Gastroesophageal sphincter (tissue), 4 donors: ENCODE results near the gene MAN2A1. TPM values are rescaled to one million over a fixed set of nuclear protein-coding genes. Genes with fewer than 3 reads are reported as not detected.

ENCODE experiments used
- ATAC-seq: fragments of 150-250 bp; one replicate; pipeline ENCODE4 v1.9.1; 2016; ENCODE audit warnings: mild to moderate bottlenecking, moderate library complexity
- H3K27ac ChIP-seq, 4 donors: fragments of 200-600 bp; sonication (generic) in 3 of 4; 1 replicate in 3 of 4; 2 replicates in 1 of 4; pipeline ENCODE4 v1.5.1; 2016 to 2019
- H3K27me3 ChIP-seq: fragments of 200-600 bp; sonication (generic); one replicate; pipeline ENCODE4 v1.5.1; 2019
- H3K36me3 ChIP-seq, 2 donors: fragments of 200-600 bp; sonication (generic); one replicate each; pipeline ENCODE4 v1.5.1; 2019; ENCODE audit warnings: control low read depth in 1 of 2
- H3K4me1 ChIP-seq, 3 donors: fragments of 200-600 bp; sonication (generic); 1 replicate in 2 of 3; 2 replicates in 1 of 3; pipeline ENCODE4 v1.5.1; 2016 to 2019; ENCODE audit warnings: control low read depth in 2 of 3
- H3K4me3 ChIP-seq, 2 donors: fragments of 200-600 bp; sonication (generic); one replicate each; pipeline ENCODE4 v1.5.1; 2019; ENCODE audit warnings: mild to moderate bottlenecking in 1 of 2, moderate library complexity in 1 of 2
- H3K9me3 ChIP-seq, 3 donors: fragments of 200-600 bp; sonication (generic); one replicate each; pipeline ENCODE4 v1.5.1; 2017 to 2019; ENCODE audit warnings: control low read depth in 2 of 3
- EP300 ChIP-seq: sonication (generic); formaldehyde crosslinking; IDR thresholded peaks from one replicate; pipeline ENCODE4 v1.6.1; 2017; ENCODE audit warnings: antibody characterized with exemption, mild to moderate bottlenecking
- POLR2A ChIP-seq, 2 donors: fragments of 450-650 bp; IDR thresholded peaks; one replicate each; pipeline ENCODE4 v1.6.1; 2017; ENCODE audit warnings: antibody characterized with exemption in 2 of 2, mild to moderate bottlenecking in 2 of 2, moderate library complexity in 1 of 2
- POLR2AphosphoS5 ChIP-seq: sonication (generic); formaldehyde crosslinking; IDR thresholded peaks from one replicate; pipeline ENCODE4 v1.6.1; 2017; ENCODE audit warnings: antibody characterized with exemption
- WGBS, 2 donors: methylation state at CpG; one replicate each; pipeline ENCODE4 v1.1.5; 2018; ENCODE audit warnings: low coverage in 1 of 2; 5-methylcytosine and 5-hydroxymethylcytosine counted together
- total RNA-seq, 4 donors: library from RNA; depleted of rRNA; stranded (reverse); fragments of >200 nt; gene quantifications; one replicate each; pipeline ENCODE4 v1.1.0, GENCODE V29; 2016
- TF ChIP-seq, protein P1 (sequence below), 4 experiments: fragments of 200-600 bp in 2 of 4; fragments of 450-650 bp in 2 of 4; sonication (generic) in 1 of 4; IDR thresholded peaks; one replicate each; pipeline ENCODE4 v1.5.1; 2017 to 2019; ENCODE audit warnings: antibody characterized with exemption in 4 of 4, mild to moderate bottlenecking in 2 of 4, moderate library complexity in 2 of 4

The MAN2A1 gene
- total RNA-seq, 4 donors from 2014 or later, result 19.6 to 55.6 (median 34.1) TPM

DNA sequence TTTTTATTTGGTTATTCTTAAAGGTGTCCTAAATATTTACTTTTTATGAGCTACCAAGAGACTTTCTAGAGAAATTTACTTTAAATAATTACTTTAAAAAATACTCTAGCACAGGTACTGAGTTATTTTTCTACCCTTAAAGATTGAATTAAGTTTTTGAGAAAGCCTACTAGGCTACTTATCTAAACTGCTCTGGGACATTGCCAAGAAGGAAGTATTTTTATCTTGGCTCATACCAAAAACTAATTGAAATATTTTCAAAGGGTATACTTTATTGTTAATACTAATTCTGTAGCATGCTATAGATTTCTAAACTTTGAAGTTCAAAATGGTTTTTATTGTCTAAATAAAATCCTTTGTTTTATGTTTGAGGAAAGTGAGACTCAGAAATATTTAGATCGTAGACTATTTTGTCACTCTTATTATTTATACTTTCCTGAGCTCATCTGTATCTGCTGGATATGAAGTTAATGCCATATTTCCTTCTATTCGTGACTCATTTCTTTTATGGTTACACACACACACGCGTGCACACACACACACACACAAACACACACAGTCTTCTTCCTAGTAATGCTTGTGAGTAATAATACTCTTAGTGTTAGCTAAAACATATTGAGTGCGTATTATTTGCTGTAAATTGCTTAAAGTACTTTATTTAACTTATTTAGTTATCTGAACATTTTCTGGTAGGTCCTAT lies 89.5 kb downstream of the MAN2A1 start:
- 76 to 91% methylated on average over 5 of the region's 5 CpGs for WGBS, 2 donors
- Histone ChIP-seq H3K27ac (no peak overlapping the region), H3K4me3 (no peak overlapping the region), H3K9me3 (no peaks in the 10 kb centered on the region), H3K36me3 (peaks cover 0 to 35% of the 10 kb centered on the region in 2 donors), H3K27me3 (no peaks in the 10 kb centered on the region), H3K4me1 (no peaks in the 10 kb centered on the region)
- TF ChIP-seq POLR2AphosphoS5 (no peak), EP300 (no peak), POLR2A (IDR thresholded peaks at IDR 0.05) (no peak)
- TF ChIP-seq, protein P1, sequence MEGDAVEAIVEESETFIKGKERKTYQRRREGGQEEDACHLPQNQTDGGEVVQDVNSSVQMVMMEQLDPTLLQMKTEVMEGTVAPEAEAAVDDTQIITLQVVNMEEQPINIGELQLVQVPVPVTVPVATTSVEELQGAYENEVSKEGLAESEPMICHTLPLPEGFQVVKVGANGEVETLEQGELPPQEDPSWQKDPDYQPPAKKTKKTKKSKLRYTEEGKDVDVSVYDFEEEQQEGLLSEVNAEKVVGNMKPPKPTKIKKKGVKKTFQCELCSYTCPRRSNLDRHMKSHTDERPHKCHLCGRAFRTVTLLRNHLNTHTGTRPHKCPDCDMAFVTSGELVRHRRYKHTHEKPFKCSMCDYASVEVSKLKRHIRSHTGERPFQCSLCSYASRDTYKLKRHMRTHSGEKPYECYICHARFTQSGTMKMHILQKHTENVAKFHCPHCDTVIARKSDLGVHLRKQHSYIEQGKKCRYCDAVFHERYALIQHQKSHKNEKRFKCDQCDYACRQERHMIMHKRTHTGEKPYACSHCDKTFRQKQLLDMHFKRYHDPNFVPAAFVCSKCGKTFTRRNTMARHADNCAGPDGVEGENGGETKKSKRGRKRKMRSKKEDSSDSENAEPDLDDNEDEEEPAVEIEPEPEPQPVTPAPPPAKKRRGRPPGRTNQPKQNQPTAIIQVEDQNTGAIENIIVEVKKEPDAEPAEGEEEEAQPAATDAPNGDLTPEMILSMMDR (IDR thresholded peaks at IDR 0.05), result no peak
- no peak for ATAC-seq

DNA sequence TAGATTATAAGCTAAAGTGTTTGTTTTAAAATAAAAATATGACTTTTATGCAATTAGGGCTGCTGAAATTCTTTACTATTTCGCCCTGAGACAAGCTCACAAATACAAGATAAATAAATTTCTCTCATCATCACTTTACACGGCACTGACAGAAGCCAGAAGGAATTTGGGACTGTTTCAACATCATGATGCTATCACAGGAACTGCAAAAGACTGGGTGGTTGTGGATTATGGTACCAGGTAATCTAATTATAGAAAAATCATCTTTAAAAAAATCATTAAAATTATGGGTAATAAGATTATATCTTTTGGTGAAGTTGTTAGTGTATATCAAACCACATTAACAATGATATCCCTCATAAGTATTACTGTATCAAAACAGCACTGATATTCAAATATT lies 95.0 kb downstream of the MAN2A1 start:
- ATAC-seq, result no peak
- Histone ChIP-seq H3K4me1 (no peaks in the 10 kb centered on the region), H3K9me3 (no peaks in the 10 kb centered on the region), H3K4me3 (no peak overlapping the region), H3K27ac (no peak overlapping the region), H3K36me3 (peaks cover 0 to 15% of the 10 kb centered on the region in 2 donors), H3K27me3 (no peaks in the 10 kb centered on the region)
- 88 to 90% methylated on average over 2 of the region's 2 CpGs for WGBS, 2 donors
- TF ChIP-seq POLR2A (IDR thresholded peaks at IDR 0.05) (no peak), POLR2AphosphoS5 (no peak), EP300 (no peak)
- TF ChIP-seq, protein P1 (IDR thresholded peaks at IDR 0.05), result no peak

DNA sequence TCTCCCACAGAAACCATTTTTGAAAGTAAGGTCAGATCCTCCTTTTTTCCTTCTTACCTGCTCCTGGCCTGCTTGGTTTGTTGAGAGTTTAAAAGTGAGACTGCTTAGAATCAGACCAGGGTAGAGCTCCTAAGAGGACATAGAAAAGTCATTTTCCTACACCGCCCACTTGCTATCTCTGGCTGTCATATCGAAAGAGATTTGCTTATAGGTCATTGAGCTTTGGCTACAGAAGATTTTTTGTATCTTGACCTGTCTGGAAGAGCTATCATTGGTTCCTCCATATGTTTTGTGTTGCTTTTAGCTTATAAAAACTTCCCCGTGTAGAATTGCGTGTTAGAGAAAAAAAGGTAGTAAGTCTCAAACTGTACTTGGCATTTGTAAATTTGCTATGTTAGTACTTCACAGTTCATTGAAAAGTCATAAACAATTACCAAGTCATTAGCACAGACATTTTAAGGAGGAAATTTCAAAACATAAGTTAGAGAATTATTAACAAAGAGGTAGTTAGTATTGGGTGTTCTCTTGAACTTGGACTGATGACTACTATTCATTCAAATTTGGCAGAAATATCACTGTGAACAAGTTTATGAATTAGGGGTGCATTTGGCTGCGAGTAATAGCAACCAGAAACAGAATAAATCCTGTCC lies 96.6 kb downstream of the MAN2A1 start:
- WGBS, 2 donors, result 73 to 87% methylated on average over 5 of the region's 5 CpGs
- Histone ChIP-seq H3K4me1 (no peaks in the 10 kb centered on the region), H3K9me3 (no peaks in the 10 kb centered on the region), H3K27me3 (no peaks in the 10 kb centered on the region), H3K27ac (no peak overlapping the region), H3K36me3 (peaks cover 0 to 15% of the 10 kb centered on the region in 2 donors), H3K4me3 (no peak overlapping the region)
- no peak for TF ChIP-seq EP300
- TF ChIP-seq, protein P1 (IDR thresholded peaks at IDR 0.05), result no peak
- no peak for TF ChIP-seq POLR2A (IDR thresholded peaks at IDR 0.05)
- no peak for TF ChIP-seq POLR2AphosphoS5
- no peak for ATAC-seq

DNA sequence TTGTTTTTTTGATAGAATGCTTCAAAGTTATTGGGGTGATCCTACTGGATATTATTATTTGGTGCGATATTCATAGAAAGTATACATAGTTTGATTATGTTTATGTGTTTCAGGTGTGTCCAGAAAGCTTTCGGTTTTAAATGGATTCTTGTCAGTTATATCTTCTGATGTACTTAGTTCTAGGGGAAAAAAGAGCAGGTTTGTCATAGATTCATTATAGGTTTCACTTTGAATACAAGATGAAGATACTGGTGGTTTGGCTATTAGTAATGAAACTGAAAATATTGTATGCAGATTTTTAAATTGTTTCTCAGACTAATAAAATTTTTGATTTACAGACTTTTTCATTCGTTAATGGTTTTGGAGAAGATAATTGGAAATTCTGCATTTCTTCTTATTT lies 98.9 kb downstream of the MAN2A1 start:
- no peaks in the 10 kb centered on the region for H3K27me3 ChIP-seq
- no peak overlapping the region for H3K27ac ChIP-seq
- H3K4me1 ChIP-seq, result no peaks in the 10 kb centered on the region
- WGBS, 2 donors, result 85 to 96% methylated on average over 3 of the region's 3 CpGs
- peaks cover 0 to 5% of the 10 kb centered on the region in 2 donors for H3K36me3 ChIP-seq
- TF ChIP-seq POLR2AphosphoS5 (no peak), EP300 (no peak), POLR2A (IDR thresholded peaks at IDR 0.05) (no peak)
- TF ChIP-seq, protein P1 (IDR thresholded peaks at IDR 0.05), result no peak
- no peaks in the 10 kb centered on the region for H3K9me3 ChIP-seq
- no peak overlapping the region for H3K4me3 ChIP-seq
- no peak for ATAC-seq

DNA sequence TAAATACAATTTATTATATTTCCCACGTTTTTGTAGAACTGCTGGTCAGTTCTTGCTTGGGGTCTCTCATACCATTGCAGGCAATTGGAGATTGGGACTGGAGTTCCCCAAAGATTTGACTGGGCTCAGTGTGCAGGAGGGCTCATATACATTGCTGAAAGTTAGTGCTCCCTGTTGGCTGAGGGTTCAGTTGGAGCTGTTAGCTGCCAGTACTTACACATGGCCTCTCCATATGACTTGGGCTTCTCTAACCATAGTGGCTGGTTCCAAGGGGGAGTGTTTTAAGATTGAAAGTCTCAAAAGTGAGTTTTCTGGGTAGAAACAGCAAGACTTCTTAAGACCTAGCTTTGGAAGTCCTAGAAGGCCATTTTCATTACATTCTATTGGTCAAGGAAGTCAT lies 102.9 kb downstream of the MAN2A1 start:
- Histone ChIP-seq H3K27me3 (no peaks in the 10 kb centered on the region), H3K36me3 (peaks cover 0 to 31% of the 10 kb centered on the region in 2 donors), H3K4me1 (no peaks in the 10 kb centered on the region), H3K27ac (no peak overlapping the region), H3K4me3 (no peak overlapping the region), H3K9me3 (no peaks in the 10 kb centered on the region)
- TF ChIP-seq EP300 (no peak), POLR2AphosphoS5 (no peak)
- 100% methylated on average over 1 of the region's 1 CpG; no CpG with 5 or more reads in 1 of the 2 donors for WGBS, 2 donors
- no peak for ATAC-seq
